PFSK-1 (cell line): Measurements from ENCODE around the gene CASD1.

ENCODE experiments used
- FOXP2 ChIP-seq: optimal IDR thresholded peaks from 2 replicates; pipeline ENCODE3; 2011; ENCODE audit warnings: borderline replicate concordance, control low read depth, inconsistent platforms; ENCODE audit not compliant: insufficient read depth; ENCODE audit errors: extremely low read length, extremely low read depth
- POLR2AphosphoS5 ChIP-seq: IDR thresholded peaks from 2 replicates; pipeline ENCODE4 v1.6.1; 2012; ENCODE audit warnings: low read depth, mild to moderate bottlenecking, control low read depth, low read length, moderate library complexity
- REST ChIP-seq, 2 experiments: IDR thresholded peaks; 2 replicates each; pipeline versions ENCODE4 v1.6.1 to v1.8.0; 2011 to 2012; ENCODE audit warnings: low read depth in 2 of 2, low read length in 2 of 2, control low read depth in 1 of 2, inconsistent platforms in 1 of 2, mild to moderate bottlenecking in 1 of 2, moderate library complexity in 1 of 2; ENCODE audit not compliant: insufficient read depth in 1 of 2
- SIN3A ChIP-seq: IDR thresholded peaks from 2 replicates; pipeline ENCODE4 v1.6.1; 2012; ENCODE audit warnings: mild to moderate bottlenecking, low read length, moderate library complexity, borderline replicate concordance; ENCODE audit not compliant: insufficient read depth
- TAF1 ChIP-seq: IDR thresholded peaks from 2 replicates; pipeline ENCODE4 v1.6.1; 2012; ENCODE audit warnings: low read length, control low read depth, borderline replicate concordance; ENCODE audit not compliant: insufficient read depth

CASD1 gene

DNA sequence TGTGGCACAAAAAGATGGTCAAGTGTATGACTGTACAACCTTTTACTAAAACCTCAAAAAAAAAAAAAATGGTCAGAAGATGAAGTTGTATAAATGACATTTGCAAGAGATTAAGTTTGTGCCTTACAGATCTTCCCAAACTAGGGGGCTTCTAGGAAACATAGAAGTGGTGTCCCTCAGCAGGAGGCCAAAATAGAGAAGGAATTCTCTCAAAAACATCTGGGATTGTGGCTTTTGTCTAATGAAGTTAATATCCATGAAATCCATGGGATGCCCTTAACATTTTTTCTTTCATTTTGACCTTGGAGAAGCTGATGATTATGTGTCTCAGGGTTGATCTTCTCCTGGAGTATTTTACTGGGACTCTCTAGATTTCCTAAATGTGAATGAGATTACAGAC lies 62.2 kb downstream of the CASD1 start:
- no peak for TF ChIP-seq POLR2AphosphoS5
- TF ChIP-seq SIN3A: no peak
- TF ChIP-seq REST (IDR thresholded peaks at IDR 0.05; ENCODE audit: insufficient read depth in 1 of 2, low read depth in 2 of 2, low read length in 2 of 2): no peak
- no peak for TF ChIP-seq FOXP2
- no peak for TF ChIP-seq TAF1

DNA sequence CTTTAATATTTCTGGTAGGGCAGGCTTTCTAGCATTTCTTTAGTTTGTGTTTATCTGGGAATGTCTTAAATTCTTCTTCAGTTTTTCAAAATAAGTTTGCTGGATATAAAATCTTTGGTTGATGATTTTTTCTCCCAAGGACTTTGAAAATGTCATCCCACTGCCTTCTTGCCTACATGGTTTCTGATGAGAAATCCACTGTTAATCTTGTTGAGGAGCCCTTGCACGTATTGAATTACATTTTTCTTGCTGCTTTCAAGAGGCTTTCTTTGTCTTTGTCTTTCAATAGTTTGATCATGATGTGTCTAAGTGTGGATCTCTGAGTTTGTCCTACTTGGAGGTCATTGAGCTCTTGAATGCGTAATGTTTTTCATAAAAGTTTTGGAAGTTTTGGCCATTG lies 66.0 kb downstream of the CASD1 start:
- no peak for TF ChIP-seq REST (IDR thresholded peaks at IDR 0.05; ENCODE audit: insufficient read depth in 1 of 2, low read depth in 2 of 2, low read length in 2 of 2)
- TF ChIP-seq SIN3A: no peak
- TF ChIP-seq FOXP2: no peak
- TF ChIP-seq TAF1: no peak
- TF ChIP-seq POLR2AphosphoS5: no peak

DNA sequence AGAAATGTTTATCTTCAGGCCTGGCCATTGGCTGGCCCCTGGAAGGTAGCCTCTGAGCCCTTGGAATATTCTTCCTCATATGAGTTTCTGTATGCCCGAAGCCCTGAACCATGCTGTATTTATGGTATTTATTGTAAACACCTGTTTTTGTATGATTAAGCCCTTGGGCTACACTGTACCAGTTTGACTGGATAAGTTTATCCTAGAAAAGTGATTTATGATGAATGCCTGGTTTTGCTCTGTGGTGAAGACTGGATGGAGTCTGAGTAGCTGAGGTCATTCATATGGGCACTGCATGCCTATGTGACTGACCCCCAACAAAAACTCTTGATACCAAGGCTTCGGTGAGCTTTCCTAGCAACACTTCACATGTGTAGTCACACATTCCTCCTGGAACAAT lies 66.7 kb downstream of the CASD1 start:
- TF ChIP-seq FOXP2 (no peak), REST (IDR thresholded peaks at IDR 0.05; ENCODE audit: insufficient read depth in 1 of 2, low read depth in 2 of 2, low read length in 2 of 2) (no peak), SIN3A (no peak), TAF1 (no peak), POLR2AphosphoS5 (no peak)

- no peak for TF ChIP-seq REST (IDR thresholded peaks at IDR 0.05; ENCODE audit: insufficient read depth in 1 of 2, low read depth in 2 of 2, low read length in 2 of 2)
- TF ChIP-seq TAF1: no peak
- TF ChIP-seq SIN3A: no peak
- TF ChIP-seq FOXP2: no peak
- TF ChIP-seq POLR2AphosphoS5: no peak
These were observed 67.7 kb downstream of the CASD1 start for GRCh38 chr7:94577357-94577756.

- TF ChIP-seq SIN3A: no peak
- TF ChIP-seq TAF1: no peak
- no peak for TF ChIP-seq FOXP2
- TF ChIP-seq REST (IDR thresholded peaks at IDR 0.05; ENCODE audit: insufficient read depth in 1 of 2, low read depth in 2 of 2, low read length in 2 of 2): no peak
- TF ChIP-seq POLR2AphosphoS5: no peak
These were observed 69.0 kb downstream of the CASD1 start for GRCh38 chr7:94578614-94579013.
